ENCODE data around the gene SMS.

The SMS gene

GRCh38 chrX:21940356-21940829 is at the start of gene SMS:
Gene SMS (plus strand): TSS chrX:21940709. CDS start chrX:21940825, 116 bp downstream.
- peak; percentile 88 for DNase-seq (ENCODE audit: low spot score)

- no peak for DNase-seq (ENCODE audit: low spot score)
These were observed 35.2 kb upstream of the SMS start for GRCh38 chrX:21905313-21905712.

GRCh38 chrX:21905953-21906352 is 34.6 kb upstream of the SMS start:
- no peak for DNase-seq (ENCODE audit: low spot score)

GRCh38 chrX:21907260-21907659 is 33.2 kb upstream of the SMS start:
- DNase-seq (ENCODE audit: low spot score): peak; percentile 22

GRCh38 chrX:21911481-21911880 is 29.0 kb upstream of the SMS start:
- DNase-seq (ENCODE audit: low spot score): no peak

- DNase-seq (ENCODE audit: low spot score): no peak
These were observed 28.3 kb upstream of the SMS start for GRCh38 chrX:21912220-21912619.

GRCh38 chrX:21912989-21913388 is 27.5 kb upstream of the SMS start:
- DNase-seq (ENCODE audit: low spot score): no peak

- peak; percentile 10 for DNase-seq (ENCODE audit: low spot score)
These were observed 14.4 kb upstream of the SMS start for GRCh38 chrX:21926116-21926515.

- peak; percentile 64 for DNase-seq (ENCODE audit: low spot score)
These were observed 13.8 kb upstream of the SMS start for GRCh38 chrX:21926527-21927278.

GRCh38 chrX:21929209-21929608 is 11.3 kb upstream of the SMS start:
- no peak for DNase-seq (ENCODE audit: low spot score)

GRCh38 chrX:21930986-21931385 is 9.5 kb upstream of the SMS start:
- no peak for DNase-seq (ENCODE audit: low spot score)

- DNase-seq (ENCODE audit: low spot score): peak; percentile 60
These were observed 8.1 kb upstream of the SMS start for GRCh38 chrX:21932292-21933002.

GRCh38 chrX:21933077-21933476 is 7.4 kb upstream of the SMS start:
- DNase-seq (ENCODE audit: low spot score): no peak

GRCh38 chrX:21934414-21934813 is 6.1 kb upstream of the SMS start:
- no peak for DNase-seq (ENCODE audit: low spot score)

GRCh38 chrX:21939906-21940305 is 603 bp upstream of the SMS start:
- DNase-seq (ENCODE audit: low spot score): no peak

- peak; percentile 46 for DNase-seq (ENCODE audit: low spot score)
These were observed 3.1 kb downstream of the SMS start for GRCh38 chrX:21943460-21944135.

GRCh38 chrX:21944136-21944615 is 3.7 kb downstream of the SMS start:
- peak; percentile 9 for DNase-seq (ENCODE audit: low spot score)

GRCh38 chrX:21946925-21947641 is 6.6 kb downstream of the SMS start:
- DNase-seq (ENCODE audit: low spot score): peak; percentile 44

- DNase-seq (ENCODE audit: low spot score): no peak
These were observed 7.2 kb downstream of the SMS start for GRCh38 chrX:21947671-21948070.

- no peak for DNase-seq (ENCODE audit: low spot score)
These were observed 8.5 kb downstream of the SMS start for GRCh38 chrX:21948897-21949578.

GRCh38 chrX:21949689-21950088 is 9.2 kb downstream of the SMS start:
- DNase-seq (ENCODE audit: low spot score): no peak

Data from GM03348 (cell line).